HG03108 (cell line): ENCODE measurements around the gene ROR2.

Source experiments
- ATAC-seq: cut with Tn5 transposase; IDR thresholded peaks from one replicate; pipeline ENCODE4 v1.9.1; 2021; ENCODE audit warnings: moderate library complexity; ENCODE audit not compliant: unreplicated experiment

ROR2 gene

DNA sequence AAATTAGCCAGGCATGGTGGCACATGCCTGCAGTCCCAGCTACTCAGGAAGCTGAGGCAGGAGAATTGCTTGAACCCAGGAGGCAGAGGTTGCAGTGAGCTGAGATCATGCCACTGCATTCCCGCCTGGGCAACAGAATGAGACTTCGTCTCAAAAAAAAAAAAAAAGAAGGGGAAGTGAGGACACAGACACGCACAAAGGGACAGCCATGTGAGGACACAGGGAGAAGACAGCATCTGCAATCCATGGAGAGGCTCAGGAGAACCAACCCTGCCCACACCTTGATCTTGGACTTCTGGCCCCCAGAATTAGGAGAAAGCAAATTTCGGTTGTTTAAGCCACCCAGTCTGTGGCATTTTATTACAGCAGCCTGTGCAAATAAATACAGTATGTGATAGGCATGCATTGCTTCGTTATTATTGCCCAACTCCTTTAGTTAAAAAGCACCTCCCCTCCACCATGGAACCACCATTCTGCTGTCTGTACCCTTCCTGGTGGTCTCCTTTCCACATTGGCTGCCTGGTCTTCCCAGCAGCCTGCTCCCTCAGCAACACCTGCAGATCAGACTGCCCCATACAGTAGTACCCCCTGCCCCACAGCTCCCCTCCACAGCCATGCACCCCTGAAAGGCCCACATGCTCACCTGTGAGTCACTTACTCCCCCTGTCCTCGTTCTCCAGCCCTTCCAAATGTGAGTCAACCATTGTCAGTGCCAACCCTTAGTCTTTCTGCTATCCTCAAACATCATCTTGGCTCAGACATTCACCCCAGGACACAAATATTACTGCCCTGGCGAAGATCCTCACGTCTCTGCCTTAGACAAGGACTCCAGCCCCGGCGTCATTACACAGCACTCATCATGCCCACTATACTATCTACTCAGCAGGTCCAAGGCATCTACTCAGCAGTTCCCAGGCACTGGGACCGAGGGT is 128.8 kb downstream of the ROR2 start:
- ATAC-seq, result no peak

DNA sequence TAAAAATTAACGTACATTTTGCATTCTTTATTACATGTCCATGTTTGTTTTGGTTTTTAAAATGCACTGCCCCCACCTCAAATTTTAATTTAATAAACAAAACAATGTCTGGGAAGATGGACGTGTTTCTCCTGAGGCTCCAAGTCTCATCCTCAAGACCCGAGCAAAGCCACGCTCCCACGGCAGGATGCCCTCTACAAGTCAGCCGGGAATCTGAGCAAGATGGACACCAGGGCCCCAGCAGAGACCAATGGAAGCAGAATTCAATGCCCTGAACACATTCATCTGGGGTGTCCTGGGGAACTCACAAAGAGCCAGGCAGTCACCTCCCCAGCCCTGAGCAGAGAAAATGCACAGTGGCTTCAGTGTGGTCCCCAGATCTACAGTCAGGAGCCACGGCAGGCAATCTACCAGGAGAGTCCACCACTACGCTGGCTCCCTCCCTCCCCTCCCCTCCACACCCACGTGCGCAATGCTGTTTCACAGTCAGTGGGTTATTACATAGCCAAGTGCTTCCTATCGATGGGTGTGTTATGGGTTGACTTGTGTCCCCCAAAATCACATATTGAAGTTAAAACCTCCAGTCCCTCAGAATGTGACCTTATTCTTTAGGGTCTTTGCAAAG is 129.8 kb downstream of the ROR2 start:
- no peak for ATAC-seq

DNA sequence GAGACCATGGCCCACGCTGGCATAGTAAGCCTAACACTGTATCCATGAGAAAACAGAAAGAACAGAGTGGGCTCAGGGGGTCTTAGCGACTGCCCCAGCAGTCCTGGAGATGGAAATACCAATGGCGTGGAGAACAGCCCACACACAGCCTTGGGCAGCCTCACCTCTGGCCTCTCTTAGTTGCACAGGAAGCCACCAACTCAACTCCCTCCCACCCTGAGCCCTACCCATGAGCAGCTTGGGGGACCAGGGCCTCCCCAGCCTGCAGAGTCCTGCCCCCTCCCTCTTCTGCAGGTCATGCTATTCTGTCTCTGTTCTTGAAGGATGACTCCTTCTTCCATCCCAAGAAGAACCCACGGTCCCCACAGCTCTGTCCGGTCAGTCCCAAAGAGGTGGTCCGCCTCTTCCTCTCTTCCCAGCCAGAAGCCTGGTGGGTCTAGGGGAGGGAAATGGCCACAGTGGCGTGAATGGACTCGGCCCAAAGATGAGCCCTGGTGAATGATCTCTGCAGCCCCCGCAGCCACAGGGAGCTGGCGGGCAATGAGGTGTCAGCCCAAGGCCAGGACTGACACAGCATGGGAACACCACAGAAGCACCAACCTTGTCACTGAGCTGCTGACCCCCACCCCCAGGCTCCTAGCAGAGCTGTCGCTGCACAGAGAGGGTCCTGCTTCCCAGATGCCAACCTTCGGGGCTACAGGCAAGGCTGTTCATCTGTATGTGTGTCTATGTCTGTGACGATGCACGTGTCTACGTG is 131.2 kb downstream of the ROR2 start:
- ATAC-seq, result no peak

DNA sequence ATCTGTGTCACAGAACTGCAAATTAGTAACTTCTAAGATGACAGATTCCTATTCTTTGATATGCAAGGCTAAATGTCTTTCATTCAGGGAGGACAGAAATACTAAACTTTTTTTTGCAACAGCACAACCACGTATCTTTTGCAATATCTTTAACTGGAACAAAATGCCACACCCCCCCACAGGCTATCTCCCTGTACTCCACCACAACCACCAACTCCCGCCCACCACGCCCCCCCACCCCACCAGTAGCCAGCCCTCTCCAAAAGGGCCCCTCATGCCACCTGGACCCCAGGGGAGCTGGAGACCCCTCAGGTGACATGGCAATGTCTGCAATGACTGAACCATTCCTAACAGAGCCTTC is 131.8 kb downstream of the ROR2 start:
- ATAC-seq, result no peak

DNA sequence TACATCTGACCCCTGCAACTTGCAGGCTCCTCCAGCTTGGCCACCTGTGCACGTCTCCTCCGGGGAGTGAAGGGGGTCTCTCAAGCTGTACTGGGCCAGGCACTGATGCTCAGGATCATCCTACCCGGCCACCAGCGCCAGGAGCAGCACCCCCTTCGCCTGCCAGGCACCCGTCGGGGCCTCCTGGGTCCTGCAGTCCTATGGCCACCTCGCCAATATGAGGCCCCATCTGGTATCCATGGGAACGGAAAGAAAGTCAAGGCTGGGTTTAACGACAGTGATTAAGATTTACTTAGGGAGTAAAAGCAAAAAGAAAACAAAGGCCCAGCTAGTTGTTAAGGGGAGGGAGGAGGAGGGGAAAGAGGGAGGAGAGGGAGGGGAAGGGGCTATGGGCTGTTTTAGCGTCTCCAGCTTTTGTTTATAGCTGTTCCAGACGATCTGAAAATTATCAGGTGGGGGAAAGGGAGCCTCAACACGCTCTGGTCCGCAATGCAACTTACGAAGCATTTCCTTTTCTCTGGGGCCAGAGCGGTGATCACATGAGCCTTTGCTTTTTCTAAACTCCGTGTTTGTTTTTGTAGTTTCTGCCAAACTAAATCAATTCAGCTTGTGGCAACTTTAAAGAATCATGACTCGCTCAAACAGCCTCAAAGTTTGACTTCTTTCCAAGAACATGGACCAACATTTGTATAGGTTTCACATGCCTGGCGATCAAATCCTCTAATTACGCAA is 132.4 kb downstream of the ROR2 start:
- ATAC-seq, result no peak

DNA sequence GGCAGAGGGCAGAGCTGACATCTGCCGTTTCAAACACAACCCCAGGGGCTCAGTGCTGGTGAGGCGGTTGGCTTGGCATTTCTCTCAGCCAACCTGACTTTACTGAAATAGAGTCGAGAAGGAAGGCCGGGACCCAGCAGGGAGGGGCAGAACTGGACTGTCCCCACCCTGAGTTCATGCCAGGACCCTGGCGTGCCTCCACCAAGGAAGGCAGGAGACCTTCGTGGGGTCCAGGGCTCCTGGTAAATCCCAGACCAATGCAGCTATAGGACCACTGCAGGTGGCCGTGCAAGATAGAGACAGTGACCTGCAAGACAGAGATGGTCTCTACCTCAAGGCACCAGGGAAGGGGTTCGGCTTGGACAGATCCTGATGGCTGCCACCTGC is 132.9 kb downstream of the ROR2 start:
- ATAC-seq, result no peak

DNA sequence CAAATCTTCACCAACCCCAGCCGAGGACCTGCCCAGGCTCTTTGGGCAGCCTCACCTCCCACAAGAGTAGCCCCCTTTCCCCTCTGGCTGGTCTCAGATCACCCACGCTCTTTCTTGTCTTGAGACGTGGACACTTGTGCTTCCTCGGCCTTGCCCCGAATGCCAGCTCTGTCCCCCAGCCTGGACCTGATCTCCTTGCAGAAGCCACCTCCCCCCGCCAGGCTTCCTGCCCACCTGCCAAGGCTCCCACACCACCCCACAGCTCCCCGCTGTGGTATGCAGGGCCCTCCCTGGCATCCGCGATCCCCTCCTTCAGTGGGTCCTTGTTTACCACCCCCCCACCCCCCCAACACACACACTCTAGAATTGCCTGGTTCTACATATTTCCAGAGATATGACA is 133.7 kb downstream of the ROR2 start:
- no peak for ATAC-seq

DNA sequence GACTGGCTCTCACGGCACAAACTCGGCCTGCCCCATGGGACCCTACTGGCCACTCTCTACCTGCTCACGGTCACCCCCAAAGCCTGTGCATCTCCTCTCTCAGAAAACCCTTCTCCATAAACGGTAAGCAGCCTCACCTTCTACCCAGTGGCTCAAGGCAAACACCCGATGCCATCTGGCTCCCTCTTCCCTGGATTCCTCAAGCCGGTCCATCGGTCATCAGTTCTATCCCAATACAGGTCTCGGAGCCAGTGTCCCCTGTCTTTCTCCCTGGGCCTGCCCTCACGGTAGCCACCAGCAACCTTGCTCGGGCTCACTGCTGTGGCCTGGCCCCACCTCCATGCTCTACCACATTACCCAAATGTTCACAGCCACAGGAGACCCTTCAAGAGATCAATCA is 134.1 kb downstream of the ROR2 start:
- no peak for ATAC-seq

DNA sequence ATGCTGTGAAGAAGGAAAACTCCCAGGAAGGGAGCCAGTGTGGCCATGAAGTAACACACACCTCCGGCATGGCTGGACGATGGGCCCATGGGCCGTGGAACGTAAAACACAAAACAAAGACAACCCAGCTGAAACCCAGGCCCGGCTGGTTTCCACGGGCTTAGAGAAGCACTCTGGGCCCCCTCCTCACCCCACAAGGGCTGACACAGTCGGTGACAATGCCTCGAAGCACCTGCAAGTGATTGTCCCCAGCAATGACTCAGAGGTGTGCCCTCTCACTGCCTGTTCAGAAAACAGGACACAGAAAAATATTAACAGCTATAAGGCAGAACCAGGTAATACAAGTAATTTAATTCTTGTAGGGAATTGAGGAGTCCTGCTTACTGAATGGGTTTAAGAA is 135.3 kb downstream of the ROR2 start:
- ATAC-seq, result no peak

DNA sequence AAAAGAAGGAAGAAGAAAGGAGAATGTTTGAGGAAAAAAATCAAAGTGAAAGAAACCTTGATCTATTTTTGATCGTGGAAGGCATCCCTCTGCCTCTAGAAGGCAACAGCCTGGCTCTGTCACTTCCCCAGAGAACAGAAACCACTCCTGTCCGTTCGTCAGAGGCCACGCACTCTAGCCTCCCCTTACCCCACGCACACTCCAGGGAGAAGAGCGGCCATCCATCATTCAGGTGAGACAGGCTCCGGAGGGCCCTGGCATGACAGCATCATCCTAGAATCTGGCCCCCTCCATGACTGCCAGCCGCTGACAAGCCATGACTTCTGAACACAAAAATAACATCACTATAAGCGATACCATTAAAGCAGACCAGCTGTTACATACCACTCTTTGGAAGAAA is 135.8 kb downstream of the ROR2 start:
- ATAC-seq, result no peak

DNA sequence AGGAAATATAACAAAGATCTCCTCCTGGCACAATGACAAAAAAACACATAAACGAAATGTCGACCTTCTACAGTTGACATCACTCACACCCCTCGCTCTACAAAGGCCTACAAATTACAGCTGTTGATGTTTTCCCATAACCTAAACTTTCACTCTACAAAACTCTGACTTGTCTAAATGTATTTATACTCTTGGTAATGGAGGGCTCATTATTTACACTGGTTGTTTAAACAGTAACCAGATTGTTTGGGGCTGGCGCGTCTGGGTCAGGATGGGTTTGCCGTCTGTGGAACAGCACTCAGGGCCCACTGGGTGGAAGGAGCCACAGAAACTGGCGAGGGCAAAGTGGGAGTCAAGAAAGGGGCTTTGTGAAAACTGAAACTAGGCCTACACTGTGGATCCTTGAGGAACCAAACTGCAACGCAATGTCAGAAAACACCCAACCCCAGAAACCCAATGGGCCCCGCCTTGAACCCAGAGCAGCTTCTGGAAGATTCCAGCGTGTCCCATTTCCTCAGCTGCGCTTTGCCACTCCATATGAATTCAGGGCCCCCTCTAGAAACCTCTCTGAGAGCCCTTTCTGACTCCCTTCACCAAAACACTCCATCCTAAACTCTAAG is 136.7 kb downstream of the ROR2 start:
- no peak for ATAC-seq

DNA sequence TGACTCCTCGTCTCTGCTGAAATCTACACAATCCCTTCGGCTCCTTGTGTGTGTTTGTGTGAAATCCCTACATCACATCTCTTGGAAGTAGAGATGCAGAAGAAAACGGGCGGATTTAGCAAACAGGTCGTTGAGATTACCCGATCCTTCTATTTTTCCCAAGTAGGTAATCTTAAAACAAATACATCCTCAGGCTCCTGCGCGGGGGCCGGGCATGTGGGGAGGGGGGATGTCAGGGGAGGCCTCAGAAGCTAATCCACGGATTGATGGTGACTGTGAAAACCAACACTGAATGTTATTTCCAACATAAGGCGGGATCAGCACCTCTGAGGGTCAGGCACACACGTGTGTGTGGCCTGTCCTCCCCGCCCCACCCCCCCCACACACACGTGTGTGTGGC is 137.8 kb downstream of the ROR2 start:
- ATAC-seq, result no peak

DNA sequence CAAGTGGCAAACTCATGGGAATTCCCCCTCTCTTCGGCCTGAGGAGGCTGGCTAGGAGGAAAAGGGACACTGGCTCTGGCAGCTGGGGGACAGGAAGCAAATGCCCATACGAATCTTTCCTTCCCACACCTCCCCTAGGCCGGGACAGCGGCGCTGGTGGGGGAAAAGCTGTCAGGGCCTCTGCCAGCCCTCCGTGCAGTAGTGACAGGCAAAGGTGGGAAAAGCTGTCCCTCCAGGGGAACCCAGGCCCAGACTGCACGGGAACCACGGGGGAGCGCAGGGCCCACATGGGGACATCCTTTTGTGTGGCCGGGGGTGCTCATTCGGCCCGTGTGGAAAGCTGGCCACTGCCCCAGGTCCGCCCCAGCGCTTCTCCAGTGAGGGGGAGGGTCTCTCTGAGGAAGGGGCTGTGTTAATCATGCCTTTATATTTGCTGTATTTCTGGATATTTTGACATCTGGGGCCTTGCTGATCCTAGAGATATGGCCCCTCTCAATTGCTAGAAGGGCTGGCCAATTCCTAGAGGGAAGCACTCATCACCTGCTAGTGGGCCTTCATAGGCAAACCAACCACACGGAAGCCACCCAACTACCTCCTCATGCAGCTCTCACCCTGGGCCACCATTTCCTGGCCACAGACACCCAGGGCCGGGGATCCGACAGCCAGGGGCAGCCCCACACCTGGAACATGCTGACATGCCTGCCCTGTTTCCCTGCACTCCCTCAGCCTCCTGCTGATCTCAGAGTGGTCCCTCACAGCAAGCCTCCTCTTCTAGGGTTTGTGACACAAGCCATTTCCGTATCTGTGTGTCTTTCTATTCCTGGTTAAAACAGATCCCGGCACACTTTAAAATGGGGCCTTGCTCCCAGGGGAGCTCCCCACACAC is 138.8 kb downstream of the ROR2 start:
- ATAC-seq, result no peak

DNA sequence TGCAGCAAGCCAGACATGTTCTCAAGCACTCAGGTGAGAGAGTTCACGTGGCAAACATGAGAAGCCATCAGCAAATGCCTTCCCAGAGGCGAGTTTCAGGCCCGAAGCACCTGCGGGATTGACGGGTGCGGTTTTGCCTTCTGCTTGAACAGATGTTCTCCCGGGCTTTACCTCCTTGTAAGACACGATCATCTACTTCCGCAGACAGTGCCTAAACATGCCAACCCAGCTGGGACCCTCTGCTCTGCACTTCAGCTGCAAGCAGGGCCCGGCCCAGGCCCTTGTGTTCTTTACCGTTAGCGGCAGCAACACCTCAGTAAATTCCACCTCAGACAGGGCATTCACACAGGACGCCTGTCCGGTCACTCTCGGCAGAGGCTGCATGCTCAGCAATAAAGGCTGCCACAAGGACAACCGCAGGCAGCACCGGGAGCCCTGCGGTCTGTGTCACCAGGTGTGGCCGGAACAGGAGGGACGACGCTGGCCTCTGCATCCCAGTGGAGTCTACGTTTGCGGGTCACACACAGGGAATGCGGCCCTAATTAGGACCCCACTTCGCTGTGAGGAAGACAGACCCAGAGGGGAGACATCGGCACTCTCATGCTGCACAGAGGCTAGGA is 139.6 kb downstream of the ROR2 start:
- ATAC-seq, result no peak

DNA sequence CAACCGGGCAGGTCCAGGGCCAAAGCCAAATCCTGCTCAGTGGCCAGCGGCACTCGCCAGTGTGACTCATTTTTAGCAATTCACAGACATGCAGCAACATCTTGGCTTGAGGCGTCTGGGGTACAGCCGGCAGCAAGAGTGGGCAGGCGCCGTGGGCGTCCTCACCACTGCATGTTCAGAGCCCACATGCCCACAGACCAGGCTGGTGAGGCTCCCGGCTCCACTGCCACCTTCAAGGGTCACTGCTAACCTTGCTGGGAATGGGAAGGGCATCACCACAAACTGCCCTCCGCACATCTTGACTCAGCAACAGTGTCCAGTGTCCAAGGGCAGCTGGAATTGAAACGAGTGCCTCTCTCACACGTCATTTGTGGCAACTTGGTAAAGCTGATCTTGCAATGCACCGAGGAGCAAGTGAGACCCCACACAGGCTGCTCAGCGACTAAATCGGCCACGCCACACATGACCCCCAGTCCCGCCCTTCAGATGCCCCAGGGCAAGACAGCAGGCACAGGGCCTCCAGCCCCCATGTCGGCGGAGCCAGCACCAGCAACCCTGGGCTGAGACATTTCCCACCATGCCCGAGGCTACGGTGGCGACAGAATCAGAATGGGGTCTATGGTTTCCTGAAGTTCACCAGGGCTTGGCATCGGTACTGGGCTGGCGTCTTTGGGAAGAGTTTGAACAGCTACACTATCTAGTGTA is 140.3 kb downstream of the ROR2 start:
- ATAC-seq, result no peak

DNA sequence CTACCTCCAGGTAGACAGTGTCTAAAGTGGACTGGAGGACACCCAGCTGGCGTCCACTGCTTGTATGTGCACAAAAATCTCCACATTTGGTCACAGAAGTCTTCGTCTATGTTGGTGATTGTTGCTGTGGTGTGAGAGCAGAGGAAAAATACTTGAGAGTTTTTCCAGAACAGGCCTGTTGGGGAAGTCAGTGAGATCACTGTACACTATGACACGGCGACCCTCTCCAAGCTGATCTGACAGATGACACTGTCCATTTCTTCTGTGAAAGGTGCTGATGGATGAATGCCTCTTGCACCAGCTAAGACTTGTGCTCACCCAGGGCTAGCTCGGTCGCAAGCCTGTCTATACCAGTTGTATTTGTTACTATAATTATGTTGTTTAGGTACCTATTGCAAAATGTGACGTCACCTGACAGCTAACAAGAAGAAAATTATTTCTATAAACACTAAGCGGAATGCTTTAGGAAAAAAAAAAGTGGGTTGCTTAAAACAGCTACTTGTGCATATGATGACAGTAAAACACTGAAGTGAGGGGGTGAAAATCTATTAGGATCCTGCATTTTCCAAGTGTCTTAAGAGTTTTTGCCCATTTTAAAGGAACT is 142.3 kb downstream of the ROR2 start:
- no peak for ATAC-seq

DNA sequence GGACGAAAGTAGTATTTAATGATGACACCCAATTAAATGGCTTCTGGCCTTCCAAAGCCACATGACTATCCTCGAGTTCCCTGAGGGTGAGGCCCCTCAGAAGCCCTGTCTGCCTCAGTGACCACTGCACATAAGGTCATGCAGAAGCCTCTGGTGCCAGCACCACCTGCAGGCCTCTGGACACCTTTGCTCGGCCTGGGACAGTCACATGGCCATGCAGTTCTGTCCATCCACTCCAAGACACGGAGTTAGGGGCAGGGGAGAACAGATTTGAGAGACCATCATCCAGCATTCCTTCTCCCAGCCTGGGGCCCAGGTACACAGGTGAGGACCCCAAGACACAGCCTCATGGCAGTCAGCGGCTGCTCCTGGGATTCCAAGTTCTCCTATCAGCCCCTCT is 145.0 kb downstream of the ROR2 start:
- no peak for ATAC-seq

DNA sequence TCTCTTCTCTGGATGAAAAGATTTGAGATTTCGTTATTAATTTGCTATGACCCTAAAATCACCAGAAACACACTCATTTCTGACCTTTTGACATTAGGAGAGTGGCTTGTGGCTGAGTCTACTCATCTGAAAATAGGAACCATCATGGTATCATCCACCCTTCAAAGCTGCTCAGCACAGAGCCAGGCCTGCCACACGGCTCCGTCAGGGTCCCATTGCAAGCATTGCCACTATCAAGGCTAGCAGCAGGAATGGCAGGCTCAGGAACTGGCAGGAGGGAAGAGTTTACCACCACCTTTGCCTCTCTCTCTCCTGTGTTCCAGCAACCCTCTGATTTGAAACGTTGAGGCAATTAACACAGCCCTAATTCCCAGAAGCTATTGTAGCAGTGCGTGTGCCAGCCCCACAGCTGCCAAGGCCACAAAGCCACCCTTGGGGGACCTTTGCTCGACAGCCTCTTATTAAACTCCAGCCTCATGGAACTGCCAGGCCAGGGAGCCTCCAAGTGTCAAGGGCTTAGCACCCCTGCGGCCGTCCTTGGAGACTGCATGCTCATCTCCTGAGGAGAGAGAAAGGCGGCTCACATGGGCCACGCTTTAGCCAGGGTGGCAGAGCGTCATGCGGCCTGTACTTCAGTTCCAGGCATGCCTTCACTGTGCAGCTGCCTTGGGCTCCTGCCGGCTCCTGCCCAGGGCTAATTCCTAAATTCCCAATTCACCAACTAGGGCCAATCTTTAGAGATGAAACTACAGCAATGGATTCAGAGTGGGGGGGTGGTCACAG is 145.9 kb downstream of the ROR2 start:
- no peak for ATAC-seq
